ENCODE measurements around the gene TMEM238L.

TMEM238L gene

GRCh38 chr17:10767232-10767631, 36.7 kb downstream of the TMEM238L start:
- Histone ChIP-seq H3K36me3 (no peaks in the 10 kb centered on the region), H3K9me3 (no peaks in the 10 kb centered on the region), H3K27me3 (no peaks in the 10 kb centered on the region), H3K4me1 (no peaks in the 10 kb centered on the region), H3K4me3 (ENCODE audit: low read depth, low read length) (no peak overlapping the region)
- TF ChIP-seq CTCF (IDR thresholded peaks at IDR 0.05; ENCODE audit: low read depth, low read length), result no peak
- DNase-seq, result no peak

GRCh38 chr17:10762037-10762436, 41.9 kb downstream of the TMEM238L start:
- H3K27me3 ChIP-seq, result no peaks in the 10 kb centered on the region
- H3K4me3 ChIP-seq (ENCODE audit: low read depth, low read length), result no peak overlapping the region
- H3K4me1 ChIP-seq, result no peaks in the 10 kb centered on the region
- no peaks in the 10 kb centered on the region for H3K36me3 ChIP-seq
- H3K9me3 ChIP-seq, result no peaks in the 10 kb centered on the region
- DNase-seq, result no peak
- no peak for TF ChIP-seq CTCF (IDR thresholded peaks at IDR 0.05; ENCODE audit: low read depth, low read length)

- Histone ChIP-seq H3K9me3 (no peaks in the 10 kb centered on the region), H3K36me3 (no peaks in the 10 kb centered on the region), H3K4me3 (ENCODE audit: low read depth, low read length) (no peak overlapping the region), H3K27me3 (no peaks in the 10 kb centered on the region), H3K4me1 (no peaks in the 10 kb centered on the region)
- TF ChIP-seq CTCF (IDR thresholded peaks at IDR 0.05; ENCODE audit: low read depth, low read length), result no peak
- DNase-seq, result no peak
These were observed 42.6 kb downstream of the TMEM238L start for GRCh38 chr17:10761281-10761680.

GRCh38 chr17:10758062-10758461, 45.8 kb downstream of the TMEM238L start:
- no peak overlapping the region for H3K4me3 ChIP-seq (ENCODE audit: low read depth, low read length)
- H3K9me3 ChIP-seq, result no peaks in the 10 kb centered on the region
- no peak for DNase-seq
- no peaks in the 10 kb centered on the region for H3K36me3 ChIP-seq
- no peak for TF ChIP-seq CTCF (IDR thresholded peaks at IDR 0.05; ENCODE audit: low read depth, low read length)
- H3K27me3 ChIP-seq, result no peaks in the 10 kb centered on the region
- H3K4me1 ChIP-seq, result no peaks in the 10 kb centered on the region

- H3K9me3 ChIP-seq, result no peaks in the 10 kb centered on the region
- TF ChIP-seq CTCF (IDR thresholded peaks at IDR 0.05; ENCODE audit: low read depth, low read length), result no peak
- DNase-seq, result no peak
- H3K36me3 ChIP-seq, result no peaks in the 10 kb centered on the region
- no peak overlapping the region for H3K4me3 ChIP-seq (ENCODE audit: low read depth, low read length)
- no peaks in the 10 kb centered on the region for H3K4me1 ChIP-seq
- no peaks in the 10 kb centered on the region for H3K27me3 ChIP-seq
These were observed 46.3 kb downstream of the TMEM238L start for GRCh38 chr17:10757647-10758046.

- H3K27me3 ChIP-seq, result no peaks in the 10 kb centered on the region
- H3K4me1 ChIP-seq, result no peaks in the 10 kb centered on the region
- no peak overlapping the region for H3K4me3 ChIP-seq (ENCODE audit: low read depth, low read length)
- peak; percentile 16 for DNase-seq
- H3K9me3 ChIP-seq, result no peaks in the 10 kb centered on the region
- TF ChIP-seq CTCF (IDR thresholded peaks at IDR 0.05; ENCODE audit: low read depth, low read length), result no peak
- no peaks in the 10 kb centered on the region for H3K36me3 ChIP-seq
These were observed 46.8 kb downstream of the TMEM238L start for GRCh38 chr17:10757067-10757466.
